Colonic mucosa (tissue), 4 donors: ENCODE data around the gene MCF2L. TPM values are rescaled to one million over a fixed set of nuclear protein-coding genes. Genes with fewer than 3 reads are reported as not detected.
A peak's percentile ranks its signal among the peaks of the same experiment; 100 is the strongest.

Source experiments
- DNase-seq: peaks from one replicate; pipeline ENCODE4 v3.0.0-alpha.2; 2020
- H3K27ac ChIP-seq: fragments of 200-600 bp; one replicate; pipeline ENCODE4 v1.8.0; 2021
- H3K27me3 ChIP-seq: fragments of 200-600 bp; one replicate; pipeline ENCODE4 v1.8.0; 2021
- H3K36me3 ChIP-seq: fragments of 200-600 bp; one replicate; pipeline ENCODE4 v1.8.0; 2021
- H3K4me1 ChIP-seq: fragments of 200-600 bp; one replicate; pipeline ENCODE4 v1.8.0; 2021; ENCODE audit warnings: mild to moderate bottlenecking
- H3K4me3 ChIP-seq: fragments of 200-600 bp; one replicate; pipeline ENCODE4 v1.8.0; 2021
- H3K9ac ChIP-seq, 2 donors: one replicate each; pipeline ENCODE4 v1.7.0; 2013; ENCODE audit warnings: control low read depth in 2 of 2, low read depth in 2 of 2, low read length in 2 of 2
- H3K9me3 ChIP-seq: fragments of 200-600 bp; one replicate; pipeline ENCODE4 v1.8.0; 2021
- intact Hi-C: fragments of 100-400 bp; cut with DNase I; formaldehyde crosslinking; loops from one replicate; pipeline ENCODE4 v1.14.1; 2022
- total RNA-seq, 2 donors: library from RNA; stranded (reverse); fragmentation: NEBNext Ultra II Directional in 1 of 2; extraction: Animal tissue kit (Norgen Biotek cat#: 25700) in 1 of 2; gene quantifications; one replicate each; pipeline ENCODE4 v1.2.1, GENCODE V29; 2021
- TF ChIP-seq, protein P1 (sequence below): fragments of 200-600 bp; IDR thresholded peaks from one replicate; pipeline ENCODE4 v1.8.0; 2022; ENCODE audit warnings: antibody characterized with exemption, mild to moderate bottlenecking
- donor health status: healthy.
- donor health status: DM: no; HTN: no; CAD: no.
- donor health status: DM: no; HTN: no; CAD: no.

Gene MCF2L
- total RNA-seq, 2 donors from 2014 or later = 45.0 to 88.3 TPM

DNA sequence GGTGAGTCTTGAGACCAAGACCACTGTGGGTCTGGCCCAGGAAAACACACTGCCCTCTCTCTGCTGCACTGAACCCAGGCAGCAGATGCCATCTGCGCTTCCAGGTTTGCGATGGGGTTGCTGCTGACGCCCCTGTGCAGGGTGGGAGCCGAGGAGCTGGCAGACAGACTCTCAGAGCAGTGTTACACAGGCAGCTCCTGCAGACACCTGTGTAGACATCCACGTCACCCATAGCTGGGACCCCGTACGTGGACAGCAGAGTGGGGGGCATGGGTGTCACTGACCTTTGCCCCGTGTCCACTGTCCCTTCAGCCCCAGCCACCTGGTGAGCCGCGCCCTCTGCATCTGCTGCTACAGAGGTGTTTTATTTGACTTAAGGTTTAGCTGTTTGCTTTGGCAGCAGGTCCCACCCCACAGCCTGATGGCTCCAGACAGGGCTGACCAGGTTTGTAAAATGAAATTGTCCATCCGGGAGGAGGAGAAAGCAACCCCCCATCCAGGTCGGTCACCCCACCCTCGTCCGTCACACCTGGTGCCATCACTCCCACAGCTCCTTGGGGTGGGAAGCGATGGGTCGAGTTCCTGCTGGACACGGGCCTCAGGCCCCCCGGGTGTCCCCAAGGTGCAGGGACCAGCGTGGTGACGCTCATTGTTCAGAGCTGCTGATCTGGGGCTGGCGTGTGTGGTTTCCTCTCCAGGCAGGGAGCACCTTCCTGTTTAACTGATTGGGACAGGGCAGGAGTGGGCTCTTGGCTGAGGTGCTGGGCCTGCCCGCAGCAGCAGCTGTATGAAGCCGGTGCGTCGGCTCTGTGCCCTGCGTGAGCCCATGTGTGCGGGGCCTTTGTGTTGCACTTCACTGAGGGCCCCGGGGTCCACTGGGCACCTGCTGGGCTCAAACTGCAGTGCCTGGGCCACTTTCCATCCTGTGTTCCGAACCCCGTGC lies 28.4 kb downstream of the MCF2L start:
- Histone ChIP-seq H3K4me3 (no peak overlapping the region), H3K9ac (peak overlapping the region; percentile 6 to 59), H3K36me3 (no peaks in the 10 kb centered on the region), H3K27me3 (no peaks in the 10 kb centered on the region), H3K27ac (peak overlapping the region; percentile 77), H3K4me1 (peaks cover 33% of the 10 kb centered on the region), H3K9me3 (no peaks in the 10 kb centered on the region)
- TF ChIP-seq, protein P1, sequence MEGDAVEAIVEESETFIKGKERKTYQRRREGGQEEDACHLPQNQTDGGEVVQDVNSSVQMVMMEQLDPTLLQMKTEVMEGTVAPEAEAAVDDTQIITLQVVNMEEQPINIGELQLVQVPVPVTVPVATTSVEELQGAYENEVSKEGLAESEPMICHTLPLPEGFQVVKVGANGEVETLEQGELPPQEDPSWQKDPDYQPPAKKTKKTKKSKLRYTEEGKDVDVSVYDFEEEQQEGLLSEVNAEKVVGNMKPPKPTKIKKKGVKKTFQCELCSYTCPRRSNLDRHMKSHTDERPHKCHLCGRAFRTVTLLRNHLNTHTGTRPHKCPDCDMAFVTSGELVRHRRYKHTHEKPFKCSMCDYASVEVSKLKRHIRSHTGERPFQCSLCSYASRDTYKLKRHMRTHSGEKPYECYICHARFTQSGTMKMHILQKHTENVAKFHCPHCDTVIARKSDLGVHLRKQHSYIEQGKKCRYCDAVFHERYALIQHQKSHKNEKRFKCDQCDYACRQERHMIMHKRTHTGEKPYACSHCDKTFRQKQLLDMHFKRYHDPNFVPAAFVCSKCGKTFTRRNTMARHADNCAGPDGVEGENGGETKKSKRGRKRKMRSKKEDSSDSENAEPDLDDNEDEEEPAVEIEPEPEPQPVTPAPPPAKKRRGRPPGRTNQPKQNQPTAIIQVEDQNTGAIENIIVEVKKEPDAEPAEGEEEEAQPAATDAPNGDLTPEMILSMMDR = no peak
- intact Hi-C loops = no loop called here
- peak; percentile 85 for DNase-seq

DNA sequence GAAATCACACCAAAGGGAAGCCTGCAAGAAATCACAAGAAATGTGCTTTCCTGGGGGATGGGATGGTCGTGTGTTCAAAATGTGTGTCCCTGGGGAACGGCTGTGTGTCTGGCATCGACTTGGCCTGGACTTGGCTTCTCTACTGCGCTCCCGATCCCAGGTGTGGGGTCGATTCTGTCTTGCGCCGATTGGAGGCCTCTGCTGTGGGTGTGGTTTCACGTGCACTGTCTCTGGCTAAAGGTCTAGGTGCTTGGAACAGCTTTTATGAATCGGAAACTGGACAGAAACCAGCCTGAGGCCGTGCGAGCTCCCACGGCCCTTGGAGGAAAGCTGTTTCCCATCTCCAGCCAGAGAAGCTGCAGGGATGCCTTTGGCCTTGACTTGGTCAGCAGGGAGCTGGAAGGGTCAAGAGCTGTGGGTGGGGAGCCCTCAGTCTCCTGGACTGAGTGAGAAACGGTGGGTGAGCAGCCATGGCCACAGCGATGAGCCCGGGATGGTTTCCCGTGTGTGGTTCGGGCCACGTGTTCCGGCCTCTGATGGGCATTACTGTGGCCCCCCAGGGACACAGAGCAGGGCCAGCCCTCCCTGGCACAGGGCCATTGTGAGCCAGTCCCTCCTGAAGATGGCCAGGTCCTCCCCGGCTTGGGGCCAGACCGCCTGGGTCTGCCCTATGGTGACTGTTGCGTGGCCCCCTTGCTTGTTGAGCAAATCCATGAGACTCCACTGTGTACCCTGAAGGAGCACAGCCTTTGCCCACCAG lies 29.7 kb downstream of the MCF2L start:
- TF ChIP-seq, protein P1 = no peak
- H3K4me1 ChIP-seq = peaks cover 33% of the 10 kb centered on the region
- peak; percentile 77 for DNase-seq

DNA sequence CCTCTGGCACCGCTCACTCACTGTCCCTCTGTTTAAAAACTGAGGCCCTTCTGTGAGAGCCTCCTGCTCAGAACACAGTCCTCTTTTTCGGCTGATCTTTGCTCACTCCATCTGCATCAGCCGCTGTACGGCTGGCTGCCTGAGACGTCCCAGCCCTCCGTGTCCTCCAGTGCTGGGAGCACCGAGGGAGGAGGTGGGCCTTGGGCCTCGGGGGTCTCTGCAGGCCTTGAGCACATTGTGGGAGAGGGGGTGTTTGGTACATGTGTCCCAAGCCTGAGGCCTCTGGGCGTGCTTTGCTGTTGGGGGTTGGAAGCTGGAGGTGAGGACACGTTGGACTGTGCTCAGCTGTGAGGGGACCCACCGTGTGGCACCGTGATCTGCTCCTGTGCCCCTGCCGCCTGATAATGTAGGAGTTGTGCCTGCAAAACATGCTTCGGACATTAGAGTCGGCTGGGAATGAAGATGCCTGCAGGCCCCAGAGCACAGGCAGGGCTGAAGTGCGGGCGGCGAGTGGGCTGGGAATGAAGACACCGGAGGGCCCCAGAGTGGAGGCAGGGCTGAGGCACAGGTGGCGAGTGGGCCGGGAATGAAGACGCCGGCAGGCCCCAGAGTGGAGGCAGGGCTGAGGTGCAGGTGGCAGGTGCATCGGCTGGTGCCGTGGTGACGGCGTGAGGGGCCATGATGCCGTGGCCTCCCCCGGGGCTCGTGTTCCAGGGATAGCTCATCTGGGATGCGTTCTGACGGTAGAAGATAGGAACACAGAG lies 30.6 kb downstream of the MCF2L start:
- no peak overlapping the region for H3K4me3 ChIP-seq
- H3K36me3 ChIP-seq = no peaks in the 10 kb centered on the region
- H3K27ac ChIP-seq = no peak overlapping the region
- TF ChIP-seq, protein P1 = no peak
- H3K9ac ChIP-seq = peak overlapping the region; percentile 7 to 59
- intact Hi-C loops = no loop called here
- no peak for DNase-seq
- peaks cover 33% of the 10 kb centered on the region for H3K4me1 ChIP-seq
- no peaks in the 10 kb centered on the region for H3K9me3 ChIP-seq
- H3K27me3 ChIP-seq = no peaks in the 10 kb centered on the region

More for the DNA sequence above, 29.7 kb downstream of the MCF2L start:
- H3K27ac ChIP-seq = peak overlapping the region; percentile 77
- no peaks in the 10 kb centered on the region for H3K36me3 ChIP-seq
- no peaks in the 10 kb centered on the region for H3K9me3 ChIP-seq
- peak overlapping the region in 1 of 2 donors; percentile 59 for H3K9ac ChIP-seq
- no peaks in the 10 kb centered on the region for H3K27me3 ChIP-seq
- no peak overlapping the region for H3K4me3 ChIP-seq
- intact Hi-C loops = no loop called here

DNA sequence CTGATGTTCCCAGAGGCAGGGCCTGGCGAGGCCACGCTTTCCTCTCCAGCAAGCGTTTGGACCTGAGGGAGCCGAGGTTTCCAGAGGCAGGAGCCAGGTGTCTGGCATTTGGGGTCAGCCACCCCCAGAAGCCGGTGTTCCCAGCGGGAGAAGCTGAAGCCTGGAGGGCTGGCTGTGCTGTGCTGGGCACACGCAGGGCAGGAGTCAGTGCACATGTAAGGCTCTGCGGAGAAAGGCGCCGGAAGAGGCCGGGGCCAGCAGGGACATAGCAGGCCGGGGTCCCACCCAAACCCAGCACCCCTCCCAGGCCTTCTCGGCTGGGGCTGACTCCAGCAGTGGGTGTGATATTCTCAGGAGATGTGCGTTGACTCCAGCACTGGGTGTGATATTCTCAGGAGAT lies 31.6 kb downstream of the MCF2L start:
- H3K36me3 ChIP-seq = no peaks in the 10 kb centered on the region
- H3K9ac ChIP-seq = no peak overlapping the region
- no peak for DNase-seq
- H3K4me3 ChIP-seq = no peak overlapping the region
- H3K9me3 ChIP-seq = no peaks in the 10 kb centered on the region
- H3K27ac ChIP-seq = no peak overlapping the region
- TF ChIP-seq, protein P1 = no peak
- intact Hi-C loops = no loop called here
- H3K27me3 ChIP-seq = no peaks in the 10 kb centered on the region
- peaks cover 27% of the 10 kb centered on the region for H3K4me1 ChIP-seq
